Large intestine (tissue), 3 donors: ENCODE measurements around the gene CACNB1. TPM values are rescaled to one million over a fixed set of nuclear protein-coding genes. Genes with fewer than 3 reads are reported as not detected.
"Not testable (repeated sequence)": the region's sequence is repeated elsewhere in the genome, so short reads cannot be mapped to it uniquely, and the experiment has no call there.

Experiments
- DNase-seq, 2 donors: peaks; one replicate each; pipeline versions ENCODE4 v3.0.0 to v3.0.0-alpha.2; 2013
- H3K27ac ChIP-seq: one replicate; pipeline ENCODE4 v1.5.1; 2013; ENCODE audit warnings: low read length
- H3K27me3 ChIP-seq: 2 replicates; pipeline ENCODE4 v1.6.1; 2013; ENCODE audit warnings: low read length; ENCODE audit not compliant: control insufficient read depth, insufficient read depth
- H3K36me3 ChIP-seq: 2 replicates; pipeline ENCODE4 v1.6.1; 2013; ENCODE audit warnings: low read length; ENCODE audit not compliant: control insufficient read depth, insufficient read depth
- H3K4me1 ChIP-seq: one replicate; pipeline ENCODE4 v1.6.1; 2013; ENCODE audit warnings: low read length; ENCODE audit not compliant: control insufficient read depth, insufficient read depth
- H3K4me3 ChIP-seq: one replicate; pipeline ENCODE4 v1.5.1; 2013; ENCODE audit warnings: low read length
- H3K9me3 ChIP-seq: one replicate; pipeline ENCODE4 v1.6.1; 2013; ENCODE audit warnings: mild to moderate bottlenecking, low read depth, low read length, moderate library complexity; ENCODE audit not compliant: control insufficient read depth
- WGBS: methylation state at CpG from one replicate; pipeline ENCODE4 v1.1.5; 2013; ENCODE audit warnings: low lambda C conversion rate; ENCODE audit not compliant: insufficient coverage; 5-methylcytosine and 5-hydroxymethylcytosine counted together
- polyA plus RNA-seq: library from polyadenylated mRNA; unstranded; fragments of 120-200 nt; gene quantifications from one replicate; pipeline ENCODE4 v1.2.1, GENCODE V29; 2013

CACNB1 gene
- polyA plus RNA-seq, 1 donor: 5.5 TPM

DNA sequence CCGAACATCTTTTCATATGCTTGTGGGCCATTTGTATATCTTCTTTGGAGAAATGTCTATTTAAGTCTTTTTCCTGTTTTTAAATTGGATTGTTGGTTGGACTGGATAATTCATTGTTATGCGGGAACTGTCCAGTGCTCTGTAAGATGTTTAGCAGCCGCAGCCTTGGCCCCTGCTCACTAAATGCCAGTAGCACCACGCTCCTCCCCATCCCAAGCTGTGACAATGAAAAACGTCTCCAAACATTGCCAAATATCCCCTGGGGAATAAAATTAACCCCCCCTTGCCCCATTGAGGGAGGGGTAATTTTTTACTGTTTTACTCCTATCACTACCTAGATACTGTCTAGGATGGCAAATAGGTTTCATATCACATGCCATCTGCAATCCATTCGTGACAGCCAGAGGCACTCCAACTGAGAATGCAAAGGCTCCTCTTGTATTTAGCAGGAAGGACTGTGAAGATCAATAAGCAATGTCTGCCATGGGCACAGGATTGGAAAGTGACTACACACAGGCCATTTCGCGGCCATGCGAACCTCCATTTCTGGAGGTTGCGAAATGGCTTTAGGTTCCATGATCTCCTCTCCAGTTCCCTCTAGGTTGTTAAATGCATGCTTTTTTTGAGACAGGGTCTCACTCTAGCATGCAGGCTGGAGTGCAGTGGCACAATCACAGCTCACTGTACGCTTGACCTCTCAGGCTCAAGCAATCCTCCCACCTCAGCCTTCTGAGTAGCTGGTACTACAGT is 55.4 kb downstream of the CACNB1 start:
- WGBS: 100% methylated on average over 1 of the region's 11 CpGs
- H3K9me3 ChIP-seq: no peaks in the 10 kb centered on the region
- H3K4me1 ChIP-seq: no peaks in the 10 kb centered on the region
- DNase-seq: no peak
- H3K27ac ChIP-seq: no peak overlapping the region
- H3K4me3 ChIP-seq: no peak overlapping the region
- H3K27me3 ChIP-seq: no peaks in the 10 kb centered on the region
- H3K36me3 ChIP-seq: no peaks in the 10 kb centered on the region

DNA sequence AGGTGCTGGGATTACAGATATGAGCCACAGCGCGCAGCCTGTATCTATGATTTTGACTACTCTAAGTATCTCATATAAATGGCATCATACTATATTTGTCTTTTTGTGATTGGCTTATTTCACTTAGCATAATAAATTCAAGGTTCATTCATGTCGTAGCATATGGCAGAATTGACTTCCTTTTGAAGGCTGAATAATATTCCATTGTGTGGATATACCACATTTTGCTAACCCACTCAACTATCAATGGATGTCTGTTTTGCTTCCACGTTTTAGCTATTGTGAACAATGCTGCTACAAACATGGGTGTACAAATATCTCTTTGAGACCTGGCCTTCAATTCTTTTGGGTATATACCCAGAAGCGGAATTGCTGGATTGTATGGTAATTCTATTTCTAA is 56.2 kb downstream of the CACNB1 start:
- H3K27me3 ChIP-seq: no peaks in the 10 kb centered on the region
- no peak overlapping the region for H3K4me3 ChIP-seq
- H3K9me3 ChIP-seq: no peaks in the 10 kb centered on the region
- no peaks in the 10 kb centered on the region for H3K4me1 ChIP-seq
- no peak overlapping the region for H3K27ac ChIP-seq
- H3K36me3 ChIP-seq: no peaks in the 10 kb centered on the region
- WGBS: 100% methylated on average over 1 of the region's 5 CpGs
- DNase-seq: no peak

DNA sequence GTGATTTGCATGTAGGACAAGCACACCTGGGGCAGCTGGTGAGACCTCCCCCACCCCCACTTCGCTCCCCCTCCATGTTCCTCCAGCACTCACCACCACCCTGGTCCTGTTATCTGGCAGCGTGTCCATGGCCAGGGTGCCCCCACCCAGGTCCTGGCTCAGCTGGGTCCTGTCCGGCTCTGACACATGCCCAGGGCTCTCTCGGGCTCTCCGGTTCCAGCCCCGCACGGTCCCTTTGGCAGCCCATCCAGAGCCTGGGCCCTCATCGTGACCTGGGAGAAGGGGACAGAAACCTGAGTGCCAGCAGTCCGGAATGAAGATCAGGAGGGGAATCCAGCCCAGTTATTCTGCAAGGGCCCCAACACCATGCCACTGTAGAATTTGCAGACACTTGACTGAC is 57.9 kb downstream of the CACNB1 start:
- WGBS: no CpG with 5 or more reads among the region's 9 CpGs
- H3K9me3 ChIP-seq: no peaks in the 10 kb centered on the region
- H3K4me1 ChIP-seq: no peaks in the 10 kb centered on the region
- H3K27ac ChIP-seq: no peak overlapping the region
- H3K36me3 ChIP-seq: no peaks in the 10 kb centered on the region
- no peak overlapping the region for H3K4me3 ChIP-seq
- H3K27me3 ChIP-seq: no peaks in the 10 kb centered on the region
- no peak for DNase-seq

DNA sequence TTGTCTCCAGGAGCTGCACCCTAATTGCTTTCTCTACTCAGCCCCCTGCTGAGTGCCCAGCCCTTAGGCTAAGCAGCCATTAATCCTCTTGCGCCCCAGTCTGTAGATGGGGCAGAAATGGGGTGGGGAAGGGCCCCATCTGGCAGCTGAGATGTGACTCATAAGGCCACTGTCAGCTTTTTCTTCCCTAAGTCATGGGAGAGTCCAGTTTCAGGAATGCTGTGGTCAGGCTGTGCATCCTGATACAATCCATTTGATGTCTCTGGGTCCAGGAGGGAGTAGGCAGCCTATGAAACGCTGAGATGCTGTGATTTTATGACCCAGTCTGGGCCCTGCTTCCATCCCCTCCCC is 58.3 kb downstream of the CACNB1 start:
- no peak for DNase-seq
- Histone ChIP-seq H3K27me3 (no peaks in the 10 kb centered on the region), H3K4me3 (no peak overlapping the region), H3K36me3 (no peaks in the 10 kb centered on the region), H3K9me3 (no peaks in the 10 kb centered on the region), H3K4me1 (no peaks in the 10 kb centered on the region), H3K27ac (no peak overlapping the region)
- no CpG with 5 or more reads among the region's 2 CpGs for WGBS

DNA sequence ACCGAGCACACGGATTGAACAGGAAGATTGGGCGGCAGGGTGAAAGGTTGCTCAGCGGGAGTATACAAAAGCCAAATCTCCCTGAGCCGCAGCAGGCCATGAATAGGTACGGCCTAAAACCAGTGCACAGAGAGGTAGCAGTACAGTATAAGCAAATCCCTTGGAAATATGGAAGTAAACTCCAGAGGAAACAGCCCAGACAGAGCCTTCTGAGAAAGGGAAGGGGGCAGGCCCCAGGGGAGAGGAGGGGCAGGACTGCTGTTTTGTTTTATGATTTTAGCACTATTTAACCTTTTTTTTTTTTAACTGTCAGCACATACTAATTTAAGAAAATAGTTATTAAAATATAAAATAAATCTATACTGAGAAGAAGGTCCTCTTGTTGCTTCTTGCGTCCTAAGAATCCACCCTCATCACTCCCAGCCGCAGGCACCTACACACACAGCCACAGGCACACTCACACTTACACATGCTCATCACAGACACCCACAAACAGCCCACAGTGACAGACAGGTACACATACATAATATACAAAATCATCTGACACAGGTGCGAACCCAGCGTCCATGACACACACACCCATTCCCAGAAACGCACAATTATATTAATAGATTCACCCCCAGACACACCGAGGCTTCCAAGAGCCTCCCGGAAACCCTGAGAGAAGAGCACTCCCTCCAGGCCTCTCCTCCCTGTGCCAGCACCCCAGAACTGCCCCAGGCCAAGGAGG is 58.9 kb downstream of the CACNB1 start:
- Histone ChIP-seq H3K4me1 (no peaks in the 10 kb centered on the region), H3K9me3 (no peaks in the 10 kb centered on the region), H3K36me3 (no peaks in the 10 kb centered on the region), H3K27me3 (no peaks in the 10 kb centered on the region), H3K27ac (no peak overlapping the region), H3K4me3 (no peak overlapping the region)
- 60% methylated on average over 1 of the region's 13 CpGs for WGBS
- DNase-seq: no peak

DNA sequence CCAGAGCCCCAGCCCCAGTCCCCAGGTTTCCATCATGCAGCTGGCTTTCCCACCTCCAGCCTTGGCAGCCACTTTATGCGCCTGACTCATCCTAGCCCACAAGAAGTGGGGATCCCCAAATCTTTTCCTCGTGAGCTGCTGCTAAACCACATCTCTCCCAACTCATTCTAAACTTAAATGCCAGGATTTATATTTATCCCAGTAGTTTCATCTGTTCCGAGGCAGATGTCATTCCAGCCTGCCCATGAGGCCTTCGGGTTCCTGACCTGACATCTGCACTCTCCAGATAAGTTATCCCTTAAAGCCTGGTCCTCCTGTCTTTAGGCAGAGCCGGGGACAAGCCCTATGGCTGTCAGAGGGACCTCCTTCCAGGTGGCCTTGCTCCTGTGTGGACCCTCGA is 62.6 kb downstream of the CACNB1 start:
- Histone ChIP-seq H3K27ac (no peak overlapping the region), H3K4me1 (no peaks in the 10 kb centered on the region), H3K9me3 (no peaks in the 10 kb centered on the region), H3K36me3 (no peaks in the 10 kb centered on the region), H3K4me3 (no peak overlapping the region), H3K27me3 (no peaks in the 10 kb centered on the region)
- DNase-seq: no peak
- WGBS: no CpG with 5 or more reads among the region's 6 CpGs

DNA sequence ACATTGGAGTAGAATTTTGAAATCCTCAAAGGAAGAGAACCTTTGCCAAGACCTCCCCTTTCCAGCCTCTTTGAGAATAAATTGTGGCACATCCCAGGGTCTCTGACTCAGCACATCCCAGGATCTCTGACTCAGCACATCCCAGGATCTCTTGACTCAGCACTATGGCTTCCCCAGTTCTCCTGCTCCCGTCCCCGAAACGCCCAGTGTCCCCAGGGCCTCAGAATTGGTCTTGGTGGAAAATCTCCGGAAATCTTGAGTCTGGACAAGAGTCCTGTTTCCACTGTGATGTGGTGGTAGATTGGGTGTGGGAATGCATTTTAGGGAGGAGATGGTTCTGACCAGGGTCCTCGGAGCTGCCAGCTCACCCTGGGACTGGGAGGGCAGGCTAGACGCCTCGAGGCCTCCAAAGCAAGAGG is 65.3 kb downstream of the CACNB1 start:
- no peak overlapping the region for H3K27ac ChIP-seq
- H3K9me3 ChIP-seq: no peaks in the 10 kb centered on the region
- no CpG with 5 or more reads among the region's 7 CpGs for WGBS
- H3K36me3 ChIP-seq: no peaks in the 10 kb centered on the region
- DNase-seq: no peak
- H3K27me3 ChIP-seq: no peaks in the 10 kb centered on the region
- H3K4me1 ChIP-seq: no peaks in the 10 kb centered on the region
- no peak overlapping the region for H3K4me3 ChIP-seq

DNA sequence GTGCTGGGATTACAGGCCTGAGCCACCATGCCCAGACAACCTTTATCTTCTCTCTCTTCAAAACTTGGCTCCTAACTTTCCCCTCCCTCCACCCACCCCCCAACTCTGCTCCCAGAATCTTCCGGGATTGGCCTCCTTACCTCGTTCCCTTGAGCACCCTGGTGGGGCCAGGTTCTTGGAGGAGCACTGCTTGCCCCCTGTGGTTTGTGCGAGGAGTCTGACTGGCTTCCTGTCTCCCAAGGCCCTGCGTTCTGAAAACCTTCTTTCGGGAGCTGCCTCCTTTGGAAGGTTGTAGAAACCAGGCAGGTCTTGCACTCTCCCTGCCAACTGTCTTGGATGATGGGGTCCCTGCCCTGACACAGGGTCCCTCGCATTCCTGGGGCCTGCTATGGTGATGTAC is 65.9 kb downstream of the CACNB1 start:
- H3K4me3 ChIP-seq: no peak overlapping the region
- H3K9me3 ChIP-seq: no peaks in the 10 kb centered on the region
- H3K27ac ChIP-seq: no peak overlapping the region
- whole genome bisulfite sequencing: no CpG with 5 or more reads among the region's 6 CpGs
- H3K36me3 ChIP-seq: no peaks in the 10 kb centered on the region
- no peaks in the 10 kb centered on the region for H3K27me3 ChIP-seq
- H3K4me1 ChIP-seq: no peaks in the 10 kb centered on the region
- DNase-seq: no peak

DNA sequence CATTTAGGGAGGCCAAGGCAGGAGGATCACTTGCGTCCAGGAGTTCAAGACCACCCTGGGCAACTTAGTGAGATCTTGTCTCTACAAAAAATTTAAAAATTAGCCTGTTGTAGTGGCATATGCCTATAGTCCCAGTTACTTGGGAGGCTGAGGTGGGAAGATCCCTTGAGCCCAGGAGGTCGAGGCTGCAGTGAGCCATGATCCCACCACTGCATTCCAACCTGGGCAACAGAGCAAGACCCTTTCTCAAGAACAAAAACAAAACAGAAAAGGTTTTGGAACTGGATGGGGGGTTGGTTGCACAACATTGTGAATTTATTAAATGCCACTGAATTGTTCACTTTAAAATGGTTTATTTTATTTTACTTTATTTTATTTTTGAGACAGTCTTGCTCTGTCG is 67.3 kb downstream of the CACNB1 start:
- Histone ChIP-seq H3K9me3 (no peaks in the 10 kb centered on the region), H3K4me3 (no peak overlapping the region), H3K36me3 (no peaks in the 10 kb centered on the region), H3K27ac (no peak overlapping the region), H3K27me3 (no peaks in the 10 kb centered on the region), H3K4me1 (no peaks in the 10 kb centered on the region)
- DNase-seq: no peak
- WGBS: 80% methylated on average over 1 of the region's 3 CpGs

DNA sequence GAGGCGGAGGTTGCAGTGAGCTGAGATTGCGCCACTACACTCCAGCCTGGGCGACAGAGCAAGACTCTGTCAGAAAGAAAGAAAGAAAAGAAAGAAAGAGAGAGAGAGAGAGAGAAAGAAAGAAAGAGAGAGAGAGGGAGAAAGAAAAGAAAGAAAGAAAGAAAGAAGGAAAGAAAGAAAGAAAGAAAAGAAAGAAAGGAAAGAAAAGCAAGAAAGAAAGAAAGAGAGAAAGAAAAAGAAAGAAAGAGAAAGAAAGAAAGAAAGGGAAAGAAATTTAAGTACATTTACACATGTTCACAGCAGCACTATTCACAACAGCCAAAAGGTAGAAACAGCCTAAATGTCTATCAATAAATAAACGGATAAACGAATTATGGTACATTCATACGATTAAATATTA is 67.9 kb downstream of the CACNB1 start:
- not testable (repeated sequence) for H3K27ac ChIP-seq, H3K27me3 ChIP-seq, H3K9me3 ChIP-seq, H3K4me3 ChIP-seq, H3K4me1 ChIP-seq, DNase-seq, H3K36me3 ChIP-seq
- 87% methylated on average over 4 of the region's 6 CpGs for WGBS

DNA sequence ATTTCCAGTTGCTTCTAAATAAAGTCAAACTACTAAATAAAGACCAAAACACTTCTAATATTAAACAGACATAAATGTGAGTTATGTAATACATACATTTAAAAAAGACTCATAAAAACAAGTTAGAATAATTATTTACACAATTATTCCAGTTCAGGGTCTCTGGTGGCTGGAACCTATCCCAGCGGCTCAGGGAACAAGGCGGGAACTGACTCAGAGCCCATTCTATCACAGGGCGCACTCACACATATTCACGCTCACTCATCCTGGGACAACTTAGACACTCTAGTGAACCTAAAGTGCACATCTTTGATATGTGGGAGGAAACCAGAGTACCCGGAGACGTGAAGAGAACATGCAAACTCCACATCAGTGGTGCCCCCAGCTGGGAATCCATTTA is 71.0 kb downstream of the CACNB1 start:
- no peak overlapping the region for H3K27ac ChIP-seq
- H3K27me3 ChIP-seq: peaks cover 3% of the 10 kb centered on the region
- no peaks in the 10 kb centered on the region for H3K9me3 ChIP-seq
- H3K4me1 ChIP-seq: no peaks in the 10 kb centered on the region
- no peaks in the 10 kb centered on the region for H3K36me3 ChIP-seq
- WGBS: no CpG with 5 or more reads among the region's 6 CpGs
- no peak overlapping the region for H3K4me3 ChIP-seq
- no peak for DNase-seq
